ENCODE results near the gene SLC10A4. TPM values are rescaled to one million over a fixed set of nuclear protein-coding genes. Genes with fewer than 3 reads are reported as not detected.

The SLC10A4 gene
- total and polyA plus RNA-seq, 2 of the 4 experiments (the other 2 are of a cell fraction): not detected

GRCh38 chr4:48439988-48440387 is 43.2 kb upstream of the SLC10A4 start:
- H3K4ac ChIP-seq (ENCODE audit: low read depth, low read length): no peak overlapping the region
- in situ Hi-C loops (cut with MboI; ENCODE audit: low sequenced_read_pairs) (no loop called here), intact Hi-C loops (cut with micrococcal nuclease) (no loop called here), dilution Hi-C loops (cut with HindIII; ENCODE audit: low sequenced_read_pairs, unreplicated experiment) (no loop called here)
- H4K91ac ChIP-seq (ENCODE audit: insufficient read depth, low read depth, low read length): no peak overlapping the region
- H3K27ac ChIP-seq (ENCODE audit: insufficient read depth, low read length): no peak overlapping the region
- no peak overlapping the region for H2AK9ac ChIP-seq (replicated peaks; ENCODE audit: low read depth, low read length, poor library complexity)
- CTCF ChIA-PET: no interaction called here
- H2BK20ac ChIP-seq (ENCODE audit: low read depth, low read length): no peak overlapping the region
- H2AFZ ChIP-seq (replicated peaks; ENCODE audit: low read length, poor library complexity): no peak overlapping the region
- no peak overlapping the region for H3K4me3 ChIP-seq (ENCODE audit: insufficient read depth, low read depth, low read length)
- no peak overlapping the region for H2BK15ac ChIP-seq (ENCODE audit: low read depth, low read length)
- no peak overlapping the region for H3K9ac ChIP-seq (ENCODE audit: low read depth, low read length)
- H3K18ac ChIP-seq (ENCODE audit: low read depth, low read length): no peak overlapping the region
- BruUV-seq (replicated peaks): no TSS peak
- WGBS, 2 experiments (ENCODE audit: extremely low coverage in 2 of 2, insufficient read length in 1 of 2): 60% methylated on average over 1 of the region's 2 CpGs; no CpG with 5 or more reads in 1 of the 2 experiments
- no peak overlapping the region for H2BK120ac ChIP-seq (ENCODE audit: low read depth, low read length)
- H3K36me3 ChIP-seq (ENCODE audit: control insufficient read depth, insufficient read depth, low read length): no peaks in the 10 kb centered on the region
- H4K8ac ChIP-seq (ENCODE audit: low read depth in 2 of 2, low read length in 2 of 2): no peak overlapping the region
- no peak overlapping the region for H3K23ac ChIP-seq (ENCODE audit: low read depth, low read length)
- POLR2A ChIA-PET (ENCODE audit: unreplicated experiment): no interaction called here
- no peak for DNase-seq
- H2BK5ac ChIP-seq (ENCODE audit: low read depth, low read length, poor library complexity, severe bottlenecking): no peak overlapping the region
- H3K9me1 ChIP-seq (ENCODE audit: insufficient read depth, low read length): no peaks in the 10 kb centered on the region
- H3K27me3 ChIP-seq (ENCODE audit: control insufficient read depth, insufficient read depth, low read length): peaks cover 2% of the 10 kb centered on the region; the same call in 1 of the 2 replicates
- no peaks in the 10 kb centered on the region for H3K79me1 ChIP-seq (ENCODE audit: low read depth in 1 of 2, low read length in 2 of 2)
- H3K9me3 ChIP-seq (ENCODE audit: control insufficient read depth, insufficient read depth, low read length): no peaks in the 10 kb centered on the region
- no peak for TF ChIP-seq CHD1 (IDR thresholded peaks at IDR 0.05; ENCODE audit: low read depth, low read length)
- TF ChIP-seq SMC3 (IDR thresholded peaks at IDR 0.05; ENCODE audit: low read depth, low read length): no peak
- TF ChIP-seq CEBPB (IDR thresholded peaks at IDR 0.05; ENCODE audit: low read depth, low read length): no peak
- TF ChIP-seq, protein P1, sequence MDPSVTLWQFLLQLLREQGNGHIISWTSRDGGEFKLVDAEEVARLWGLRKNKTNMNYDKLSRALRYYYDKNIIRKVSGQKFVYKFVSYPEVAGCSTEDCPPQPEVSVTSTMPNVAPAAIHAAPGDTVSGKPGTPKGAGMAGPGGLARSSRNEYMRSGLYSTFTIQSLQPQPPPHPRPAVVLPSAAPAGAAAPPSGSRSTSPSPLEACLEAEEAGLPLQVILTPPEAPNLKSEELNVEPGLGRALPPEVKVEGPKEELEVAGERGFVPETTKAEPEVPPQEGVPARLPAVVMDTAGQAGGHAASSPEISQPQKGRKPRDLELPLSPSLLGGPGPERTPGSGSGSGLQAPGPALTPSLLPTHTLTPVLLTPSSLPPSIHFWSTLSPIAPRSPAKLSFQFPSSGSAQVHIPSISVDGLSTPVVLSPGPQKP (IDR thresholded peaks at IDR 0.05; ENCODE audit: borderline replicate concordance, low read depth, low read length): no peak
- TF ChIP-seq NFE2L2 (IDR thresholded peaks at IDR 0.05; ENCODE audit: low read depth, low read length): no peak
- no peak for TF ChIP-seq RFX5 (IDR thresholded peaks at IDR 0.05; ENCODE audit: low read depth, low read length)
- TF ChIP-seq CTCF (conservative IDR thresholded peaks at IDR 0.05; ENCODE audit: low read depth, low read length): no peak
- no peak for TF ChIP-seq MXI1 (IDR thresholded peaks at IDR 0.05; ENCODE audit: borderline replicate concordance, low read depth, low read length)
- no peak for TF ChIP-seq MAFK (IDR thresholded peaks at IDR 0.05; ENCODE audit: low read depth, low read length)
- TF ChIP-seq MAZ (IDR thresholded peaks at IDR 0.05; ENCODE audit: borderline replicate concordance, low read depth, low read length): no peak
- TF ChIP-seq, protein P2, sequence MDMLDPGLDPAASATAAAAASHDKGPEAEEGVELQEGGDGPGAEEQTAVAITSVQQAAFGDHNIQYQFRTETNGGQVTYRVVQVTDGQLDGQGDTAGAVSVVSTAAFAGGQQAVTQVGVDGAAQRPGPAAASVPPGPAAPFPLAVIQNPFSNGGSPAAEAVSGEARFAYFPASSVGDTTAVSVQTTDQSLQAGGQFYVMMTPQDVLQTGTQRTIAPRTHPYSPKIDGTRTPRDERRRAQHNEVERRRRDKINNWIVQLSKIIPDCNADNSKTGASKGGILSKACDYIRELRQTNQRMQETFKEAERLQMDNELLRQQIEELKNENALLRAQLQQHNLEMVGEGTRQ (IDR thresholded peaks at IDR 0.05; ENCODE audit: low read depth, low read length): no peak
- no peak for TF ChIP-seq RAD21 (IDR thresholded peaks at IDR 0.05; ENCODE audit: low read length)
- no peak for TF ChIP-seq FOS (IDR thresholded peaks at IDR 0.05; ENCODE audit: low read depth, low read length)
- no peak for TF ChIP-seq POLR2A (IDR thresholded peaks at IDR 0.05; ENCODE audit: low read depth, low read length)
- H2AK5ac ChIP-seq (ENCODE audit: low read depth, low read length): no peak overlapping the region
- H3K14ac ChIP-seq (replicated peaks; ENCODE audit: low read depth, low read length): no peak overlapping the region
- no peak overlapping the region for H3K4me2 ChIP-seq (ENCODE audit: low read depth, low read length)
- H3K4me1 ChIP-seq (ENCODE audit: control insufficient read depth, insufficient read depth, low read length): no peaks in the 10 kb centered on the region
- no peak overlapping the region for H3K56ac ChIP-seq (ENCODE audit: extremely low read depth, insufficient read depth, low read length)
- no peaks in the 10 kb centered on the region for H4K20me1 ChIP-seq (ENCODE audit: insufficient read depth, low read length)
- no peak for ATAC-seq (ENCODE audit: low read depth)
- H4K5ac ChIP-seq (ENCODE audit: low read depth, low read length): no peak overlapping the region
